ENCODE results near the gene RGS8. TPM values are rescaled to one million over a fixed set of nuclear protein-coding genes. Genes with fewer than 3 reads are reported as not detected.

RGS8 gene
- total and polyA plus RNA-seq, 2 donors (not counting 1 experiment from before 2014, with no cell fraction given) = not detected

DNA sequence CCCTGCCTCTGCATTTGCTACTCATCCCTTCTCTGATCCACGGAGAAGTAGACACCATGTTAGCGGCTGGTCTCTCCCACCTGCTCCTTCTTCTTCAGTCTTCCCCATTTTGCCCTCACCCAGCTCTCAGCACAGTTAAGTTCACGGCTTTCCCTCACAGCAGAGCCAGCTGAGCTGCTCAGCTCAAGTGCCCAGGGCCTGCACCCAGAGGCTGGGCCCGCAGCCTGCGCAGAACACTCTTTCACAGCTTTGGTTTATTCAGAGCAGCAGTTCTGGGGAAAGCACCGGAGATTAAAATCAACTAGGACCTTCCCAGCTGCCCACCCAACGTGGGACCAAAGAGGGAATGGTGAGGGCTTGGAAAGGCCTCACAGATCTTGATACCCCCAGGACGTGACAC lies 41.9 kb downstream of the RGS8 start:
- WGBS (ENCODE audit: insufficient coverage) = 94% methylated on average over 3 of the region's 8 CpGs

DNA sequence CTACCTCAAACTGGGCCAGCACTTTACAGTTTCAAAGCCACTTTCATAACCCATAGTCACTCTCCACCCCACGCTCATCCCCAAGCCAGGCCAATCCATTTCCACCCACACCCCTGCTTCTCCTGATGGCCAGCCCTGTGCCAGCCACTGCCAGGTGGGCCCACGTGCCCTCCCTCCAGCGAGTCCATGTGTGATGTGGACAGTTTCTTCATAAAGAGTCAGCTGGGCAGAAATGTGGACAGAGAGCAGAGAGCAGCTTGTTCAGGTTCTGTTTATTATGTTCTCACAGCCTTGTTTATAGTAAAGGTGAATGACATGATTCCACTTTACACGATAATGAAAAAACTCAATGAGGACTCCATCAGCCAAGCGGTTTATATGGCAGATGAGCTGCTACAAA lies 42.8 kb downstream of the RGS8 start:
- Histone ChIP-seq H3K9ac (ENCODE audit: low read length) (no peak overlapping the region), H3K4me3 (ENCODE audit: control extremely low read depth in 1 of 5, extremely low read depth in 1 of 5, insufficient read depth in 1 of 5, low read depth in 2 of 5, low read length in 4 of 5) (no peak overlapping the region), H2AFZ (ENCODE audit: insufficient read depth, low read depth, low read length, poor library complexity, severe bottlenecking) (no peak overlapping the region), H3K36me3 (replicated peaks in 1 of 2; ENCODE audit: control extremely low read depth in 1 of 2, control insufficient read depth in 1 of 2, extremely low read depth in 1 of 2, insufficient read depth in 2 of 2, low read length in 1 of 2) (no peaks in the 10 kb centered on the region), H3K4me2 (replicated peaks; ENCODE audit: low read depth, low read length, poor library complexity, severe bottlenecking) (no peak overlapping the region), H3K27me3 (replicated peaks in 1 of 4; ENCODE audit: control extremely low read depth in 1 of 4, control insufficient read depth in 3 of 4, insufficient read depth in 4 of 4, low read length in 3 of 4) (peaks cover 0 to 5% (median 0%) of the 10 kb centered on the region in 4 experiments), H3K27ac (ENCODE audit: low read length in 2 of 2) (no peak overlapping the region), H3K4me1 (ENCODE audit: control insufficient read depth in 2 of 2, insufficient read depth in 2 of 2, low read length in 2 of 2) (peaks cover 8 to 10% of the 10 kb centered on the region in 2 donors), H4K20me1 (ENCODE audit: control insufficient read depth, insufficient read depth, low read length, poor library complexity, severe bottlenecking) (no peaks in the 10 kb centered on the region), H3K79me2 (ENCODE audit: control insufficient read depth, insufficient read depth, low read length) (no peaks in the 10 kb centered on the region), H3K9me3 (ENCODE audit: control extremely low read depth in 1 of 3, control insufficient read depth in 2 of 3, insufficient read depth in 1 of 3, low read length in 2 of 3) (no peaks in the 10 kb centered on the region)
- Mint-ChIP-seq H3K27me3 (no peaks in the 10 kb centered on the region), H3K4me3 (no peak overlapping the region), H3K9me3 (ENCODE audit: insufficient read depth) (no peaks in the 10 kb centered on the region), H3K4me1 (peaks cover 13% of the 10 kb centered on the region), H3K27ac (no peak overlapping the region)
- POLR2A ChIA-PET = no interaction called here
- TF ChIP-seq EZH2 (IDR thresholded peaks at IDR 0.05; ENCODE audit: borderline replicate concordance, insufficient read depth, low read depth, low read length, poor library complexity, severe bottlenecking) (no peak), CTCF (IDR thresholded peaks at IDR 0.05) (no peak)
- intact Hi-C loops (cut with micrococcal nuclease) = no loop called here
- ATAC-seq (ENCODE audit: low read depth) (no peak), DNase-seq (no peak)
- 93% methylated on average over 3 of the region's 5 CpGs for WGBS (ENCODE audit: insufficient coverage)
- CTCF ChIA-PET = no interaction called here

More for the DNA sequence above, 41.9 kb downstream of the RGS8 start:
- Histone ChIP-seq H3K36me3 (replicated peaks in 1 of 2; ENCODE audit: control extremely low read depth in 1 of 2, control insufficient read depth in 1 of 2, extremely low read depth in 1 of 2, insufficient read depth in 2 of 2, low read length in 1 of 2) (no peaks in the 10 kb centered on the region), H3K4me1 (ENCODE audit: control insufficient read depth in 2 of 2, insufficient read depth in 2 of 2, low read length in 2 of 2) (peaks cover 8 to 10% of the 10 kb centered on the region in 2 donors), H2AFZ (ENCODE audit: insufficient read depth, low read depth, low read length, poor library complexity, severe bottlenecking) (no peak overlapping the region), H3K79me2 (ENCODE audit: control insufficient read depth, insufficient read depth, low read length) (no peaks in the 10 kb centered on the region), H3K9me3 (ENCODE audit: control extremely low read depth in 1 of 3, control insufficient read depth in 2 of 3, insufficient read depth in 1 of 3, low read length in 2 of 3) (no peaks in the 10 kb centered on the region), H3K4me2 (replicated peaks; ENCODE audit: low read depth, low read length, poor library complexity, severe bottlenecking) (no peak overlapping the region), H4K20me1 (ENCODE audit: control insufficient read depth, insufficient read depth, low read length, poor library complexity, severe bottlenecking) (no peaks in the 10 kb centered on the region), H3K27me3 (replicated peaks in 1 of 4; ENCODE audit: control extremely low read depth in 1 of 4, control insufficient read depth in 3 of 4, insufficient read depth in 4 of 4, low read length in 3 of 4) (no peaks in the 10 kb centered on the region), H3K27ac (ENCODE audit: low read length in 2 of 2) (no peak overlapping the region), H3K4me3 (ENCODE audit: control extremely low read depth in 1 of 5, extremely low read depth in 1 of 5, insufficient read depth in 1 of 5, low read depth in 2 of 5, low read length in 4 of 5) (no peak overlapping the region), H3K9ac (ENCODE audit: low read length) (no peak overlapping the region)
- POLR2A ChIA-PET = no interaction called here
- no peaks in the 10 kb centered on the region for H3K27me3 Mint-ChIP-seq
- peaks cover 13% of the 10 kb centered on the region for H3K4me1 Mint-ChIP-seq
- ATAC-seq (ENCODE audit: low read depth) (no peak), DNase-seq (no peak)
- CTCF ChIA-PET = no interaction called here
- H3K4me3 Mint-ChIP-seq = no peak overlapping the region
- intact Hi-C loops (cut with micrococcal nuclease) = no loop called here
- no peak overlapping the region for H3K27ac Mint-ChIP-seq
- H3K9me3 Mint-ChIP-seq (ENCODE audit: insufficient read depth) = no peaks in the 10 kb centered on the region
- TF ChIP-seq CTCF (IDR thresholded peaks at IDR 0.05) (no peak), EZH2 (IDR thresholded peaks at IDR 0.05; ENCODE audit: borderline replicate concordance, insufficient read depth, low read depth, low read length, poor library complexity, severe bottlenecking) (no peak)
